DND-41 (cell line): ENCODE data around the gene IST1.

Source experiments
- ATAC-seq: fragments of 200-7000 bp; cut with Tn5 transposase; 3 replicates; pipeline ENCODE4 v1.9.1; 2021; ENCODE audit warnings: low read depth; ENCODE audit not compliant: insufficient read depth
- DNase-seq: peaks from one replicate; pipeline ENCODE4 v3.0.0-alpha.2; 2020
- H2AFZ ChIP-seq: 2 replicates; pipeline ENCODE4 v1.6.0; 2012; ENCODE audit warnings: low read depth, low read length
- H3K27ac ChIP-seq: 2 replicates; pipeline ENCODE4 v1.5.1; 2012; ENCODE audit warnings: low read length, inconsistent platforms
- H3K27me3 ChIP-seq: fragments of 200-600 bp; sonication (generic); 2 replicates; pipeline ENCODE4 v1.6.0; 2012; ENCODE audit warnings: low read length, mild to moderate bottlenecking, inconsistent platforms; ENCODE audit not compliant: insufficient read depth, poor library complexity
- H3K36me3 ChIP-seq: 2 replicates; pipeline ENCODE4 v1.5.1; 2012; ENCODE audit warnings: low read length, inconsistent platforms; ENCODE audit not compliant: insufficient read depth
- H3K4me1 ChIP-seq: 2 replicates; pipeline ENCODE4 v1.5.1; 2012; ENCODE audit warnings: mild to moderate bottlenecking, low read length; ENCODE audit not compliant: insufficient read depth
- H3K4me2 ChIP-seq: 2 replicates; pipeline ENCODE4 v1.6.0; 2012; ENCODE audit warnings: mild to moderate bottlenecking, moderate library complexity, low read length, inconsistent platforms; ENCODE audit not compliant: insufficient read depth
- H3K4me3 ChIP-seq, 2 experiments: fragments of 200-600 bp in 1 of 2; shearing (Covaris generic) in 1 of 2; 2 replicates each; pipeline ENCODE4 v1.5.1; 2012 to 2016; ENCODE audit warnings: inconsistent platforms in 2 of 2, low read length in 2 of 2, mild to moderate bottlenecking in 2 of 2, low read depth in 1 of 2, moderate library complexity in 1 of 2
- H3K79me2 ChIP-seq: 2 replicates; pipeline ENCODE4 v1.6.0; 2012; ENCODE audit warnings: low read length, inconsistent platforms; ENCODE audit not compliant: insufficient read depth
- H3K9ac ChIP-seq: 2 replicates; pipeline ENCODE4 v1.6.0; 2012; ENCODE audit warnings: low read depth, mild to moderate bottlenecking, inconsistent platforms, low read length, moderate library complexity
- H3K9me3 ChIP-seq: 2 replicates; pipeline ENCODE4 v1.5.1; 2012; ENCODE audit warnings: low read length, moderate library complexity, mild to moderate bottlenecking, inconsistent platforms; ENCODE audit not compliant: insufficient read depth, severe bottlenecking
- H4K20me1 ChIP-seq: 2 replicates; pipeline ENCODE4 v1.6.0; 2012; ENCODE audit warnings: low read length; ENCODE audit not compliant: insufficient read depth
- EZH2 ChIP-seq: IDR thresholded peaks from 3 replicates; pipeline ENCODE4 v1.6.1; 2012; ENCODE audit warnings: borderline replicate concordance, low read depth, mild to moderate bottlenecking, moderate library complexity, low read length, inconsistent platforms; ENCODE audit not compliant: severe bottlenecking
- TF ChIP-seq, protein P1 (sequence below): IDR thresholded peaks from 2 replicates; pipeline ENCODE4 v1.5.1; 2012; ENCODE audit warnings: borderline replicate concordance, low read length, moderate library complexity, mild to moderate bottlenecking; ENCODE audit not compliant: poor library complexity, severe bottlenecking; ENCODE audit errors: extremely low read depth

The IST1 gene

DNA sequence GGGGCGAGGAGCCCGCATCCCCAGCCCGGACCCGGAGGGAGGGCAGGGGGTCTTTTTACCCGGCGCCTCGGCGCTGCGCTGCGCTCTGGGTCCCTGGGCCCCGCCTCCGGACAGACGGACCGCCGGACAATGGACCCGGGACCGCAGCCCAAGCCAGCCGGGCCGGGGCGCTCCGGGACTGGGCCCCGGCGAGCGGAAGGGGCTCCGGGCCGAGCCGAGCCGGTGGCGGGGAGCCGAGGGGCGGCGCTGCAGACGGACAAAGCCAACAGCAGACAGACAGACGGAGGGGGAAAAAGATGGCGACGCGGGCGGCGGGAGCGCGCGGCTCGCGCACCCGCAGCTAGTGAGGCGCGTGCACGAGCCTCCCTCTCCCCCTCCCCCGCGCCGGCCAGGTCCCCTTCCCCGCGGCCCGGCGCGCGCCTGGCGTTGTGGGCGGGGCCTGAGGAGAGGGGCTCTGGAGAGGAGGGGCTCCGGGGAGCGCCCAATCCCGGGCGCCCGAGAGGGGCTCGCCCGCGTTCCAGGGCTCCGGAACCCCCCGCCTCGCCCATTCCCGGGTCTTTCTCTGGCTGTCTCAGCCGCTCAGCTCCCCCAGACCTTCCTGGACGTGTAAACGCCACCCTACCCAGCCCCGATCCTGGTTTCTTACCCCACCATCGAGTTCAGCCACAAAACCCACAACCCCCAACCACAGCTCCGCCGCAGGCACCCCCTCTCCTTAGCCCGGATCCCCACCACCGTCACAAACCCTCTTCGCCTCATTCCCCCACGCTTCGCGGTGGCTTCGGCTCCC, 11.3 kb upstream of the IST1 start, which contains the start of gene ZNF821:
Gene ZNF821, minus strand, starts transcription at position 334 of the 790 bp plus-strand sequence. CDS start 4,236 bp downstream, outside the sequence.
- Histone ChIP-seq H3K36me3 (peaks cover 8% of the 10 kb centered on the region), H3K79me2 (0 out of 2 replicates have a peak, but pooled peaks cover 2% of the 10 kb centered on the region), H4K20me1 (peaks cover 28% of the 10 kb centered on the region), H3K9ac (peak within 1 kb of the TSS; percentile 83), H3K4me3 (peak within 1 kb of the TSS; percentile 67 to 86), H2AFZ (peak within 1 kb of the TSS; percentile 86), H3K4me2 (peak within 1 kb of the TSS; percentile 83), H3K27ac (peak within 1 kb of the TSS; percentile 26; the same call in 1 of the 2 replicates), H3K27me3 (peaks cover 9% of the 10 kb centered on the region), H3K4me1 (peaks cover 51% of the 10 kb centered on the region), H3K9me3 (no peaks in the 10 kb centered on the region)
- ATAC-seq = peak; percentile 43
- DNase-seq = peak; percentile 76
- TF ChIP-seq, protein P1, sequence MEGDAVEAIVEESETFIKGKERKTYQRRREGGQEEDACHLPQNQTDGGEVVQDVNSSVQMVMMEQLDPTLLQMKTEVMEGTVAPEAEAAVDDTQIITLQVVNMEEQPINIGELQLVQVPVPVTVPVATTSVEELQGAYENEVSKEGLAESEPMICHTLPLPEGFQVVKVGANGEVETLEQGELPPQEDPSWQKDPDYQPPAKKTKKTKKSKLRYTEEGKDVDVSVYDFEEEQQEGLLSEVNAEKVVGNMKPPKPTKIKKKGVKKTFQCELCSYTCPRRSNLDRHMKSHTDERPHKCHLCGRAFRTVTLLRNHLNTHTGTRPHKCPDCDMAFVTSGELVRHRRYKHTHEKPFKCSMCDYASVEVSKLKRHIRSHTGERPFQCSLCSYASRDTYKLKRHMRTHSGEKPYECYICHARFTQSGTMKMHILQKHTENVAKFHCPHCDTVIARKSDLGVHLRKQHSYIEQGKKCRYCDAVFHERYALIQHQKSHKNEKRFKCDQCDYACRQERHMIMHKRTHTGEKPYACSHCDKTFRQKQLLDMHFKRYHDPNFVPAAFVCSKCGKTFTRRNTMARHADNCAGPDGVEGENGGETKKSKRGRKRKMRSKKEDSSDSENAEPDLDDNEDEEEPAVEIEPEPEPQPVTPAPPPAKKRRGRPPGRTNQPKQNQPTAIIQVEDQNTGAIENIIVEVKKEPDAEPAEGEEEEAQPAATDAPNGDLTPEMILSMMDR = peak; percentile 31
- TF ChIP-seq EZH2 = no peak

DNA sequence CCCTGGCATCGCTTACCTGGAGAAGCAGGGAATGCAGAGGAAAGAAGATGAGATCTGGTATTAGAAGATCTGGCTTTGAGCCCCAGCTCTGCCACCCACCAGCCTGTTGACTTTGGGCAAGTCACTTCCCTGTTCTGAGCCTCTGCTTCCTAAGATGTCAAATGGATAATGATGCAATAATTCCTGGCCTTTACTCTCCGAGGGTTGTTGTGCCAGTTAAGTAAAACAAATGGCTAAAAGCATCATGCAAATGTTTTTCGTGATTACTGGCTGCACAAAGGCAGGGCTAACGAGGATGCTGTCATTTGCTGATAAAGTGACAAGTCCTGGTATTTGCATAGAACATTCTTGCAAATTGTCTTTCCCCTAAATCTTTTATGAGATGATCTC, 10.1 kb upstream of the IST1 start:
- Histone ChIP-seq H3K9me3 (no peaks in the 10 kb centered on the region), H3K27ac (no peak overlapping the region), H4K20me1 (peaks cover 27% of the 10 kb centered on the region), H2AFZ (no peak overlapping the region), H3K9ac (no peak overlapping the region), H3K79me2 (0 out of 2 replicates have a peak, but pooled peaks cover 2% of the 10 kb centered on the region), H3K4me3 (no peak overlapping the region), H3K36me3 (no peaks in the 10 kb centered on the region; the same call in 1 of the 2 replicates), H3K27me3 (peaks cover 9% of the 10 kb centered on the region), H3K4me1 (peaks cover 45% of the 10 kb centered on the region), H3K4me2 (no peak overlapping the region)
- TF ChIP-seq, protein P1 = no peak
- TF ChIP-seq EZH2 = no peak
- DNase-seq = no peak
- ATAC-seq = no peak

DNA sequence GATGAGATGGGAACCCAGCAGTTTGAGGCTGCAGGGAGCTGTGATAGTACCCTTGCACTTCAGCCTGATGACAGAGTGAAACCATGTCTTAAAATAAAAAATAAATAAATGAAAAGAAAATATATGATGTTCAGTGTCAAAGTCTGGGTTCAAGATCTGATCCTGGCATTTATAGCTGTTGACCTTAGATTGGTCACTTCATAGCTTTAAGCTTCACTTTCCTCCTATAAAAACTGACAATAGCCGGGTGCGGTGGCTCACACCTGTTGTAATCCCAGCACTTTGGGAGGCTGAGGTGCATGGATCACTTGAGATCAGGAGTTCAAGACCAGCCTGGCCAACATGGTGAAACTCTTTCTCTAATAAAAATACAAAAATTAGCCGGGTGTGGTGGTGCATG, 6.2 kb upstream of the IST1 start:
- no peak for DNase-seq
- no peak overlapping the region for H2AFZ ChIP-seq
- H4K20me1 ChIP-seq = peaks cover 5% of the 10 kb centered on the region; the same call in 1 of the 2 replicates
- H3K4me2 ChIP-seq = no peak overlapping the region
- no peaks in the 10 kb centered on the region for H3K36me3 ChIP-seq
- TF ChIP-seq, protein P1 = no peak
- no peak for TF ChIP-seq EZH2
- no peak overlapping the region for H3K9ac ChIP-seq
- H3K27ac ChIP-seq = no peak overlapping the region
- no peak for ATAC-seq
- H3K27me3 ChIP-seq = peaks cover 5% of the 10 kb centered on the region
- H3K4me3 ChIP-seq = no peak overlapping the region
- no peaks in the 10 kb centered on the region for H3K79me2 ChIP-seq
- peaks cover 13% of the 10 kb centered on the region for H3K4me1 ChIP-seq
- no peaks in the 10 kb centered on the region for H3K9me3 ChIP-seq
